Measurements from ENCODE around the gene EIF2S3.

DNA sequence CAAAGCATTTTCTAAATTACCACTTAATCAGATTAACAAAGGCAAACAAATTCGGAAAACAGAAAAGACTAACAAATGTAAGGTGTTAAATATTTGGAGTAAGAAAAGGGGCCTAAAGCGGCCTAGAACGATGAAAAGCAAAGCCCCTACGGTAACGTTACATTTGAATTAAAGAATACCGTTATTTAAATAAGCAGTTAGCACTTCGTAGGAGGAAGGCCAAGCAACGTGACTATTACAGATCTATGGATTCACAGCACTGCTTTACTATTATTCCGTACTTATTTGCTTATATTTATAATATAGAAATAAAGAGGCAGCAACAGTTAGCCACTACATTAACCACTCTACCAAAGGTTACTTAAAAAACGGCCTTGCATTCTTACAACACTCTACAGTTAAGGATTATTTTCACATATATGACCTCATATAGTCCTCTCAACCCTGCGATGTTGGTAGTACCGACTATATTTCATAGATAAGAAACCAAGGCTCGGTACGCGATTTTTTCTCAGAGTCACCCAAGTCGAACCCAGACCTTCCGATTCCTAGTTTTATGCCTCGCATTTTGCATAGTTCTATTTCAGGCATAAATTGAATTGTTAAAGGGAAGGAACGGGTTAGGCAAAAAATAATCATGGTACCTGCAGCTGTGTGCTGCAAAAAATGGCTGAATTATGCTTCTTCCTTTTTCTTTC is 30.6 kb upstream of the EIF2S3 start:
- TF ChIP-seq CTCF (IDR thresholded peaks at IDR 0.05) (no peak), POLR2A (IDR thresholded peaks at IDR 0.05) (no peak)

All from stomach (tissue), 4 donors.